Measurements from ENCODE around the gene CDHR3. TPM values are rescaled to one million over a fixed set of nuclear protein-coding genes. Genes with fewer than 3 reads are reported as not detected.

Gene CDHR3, protein sequence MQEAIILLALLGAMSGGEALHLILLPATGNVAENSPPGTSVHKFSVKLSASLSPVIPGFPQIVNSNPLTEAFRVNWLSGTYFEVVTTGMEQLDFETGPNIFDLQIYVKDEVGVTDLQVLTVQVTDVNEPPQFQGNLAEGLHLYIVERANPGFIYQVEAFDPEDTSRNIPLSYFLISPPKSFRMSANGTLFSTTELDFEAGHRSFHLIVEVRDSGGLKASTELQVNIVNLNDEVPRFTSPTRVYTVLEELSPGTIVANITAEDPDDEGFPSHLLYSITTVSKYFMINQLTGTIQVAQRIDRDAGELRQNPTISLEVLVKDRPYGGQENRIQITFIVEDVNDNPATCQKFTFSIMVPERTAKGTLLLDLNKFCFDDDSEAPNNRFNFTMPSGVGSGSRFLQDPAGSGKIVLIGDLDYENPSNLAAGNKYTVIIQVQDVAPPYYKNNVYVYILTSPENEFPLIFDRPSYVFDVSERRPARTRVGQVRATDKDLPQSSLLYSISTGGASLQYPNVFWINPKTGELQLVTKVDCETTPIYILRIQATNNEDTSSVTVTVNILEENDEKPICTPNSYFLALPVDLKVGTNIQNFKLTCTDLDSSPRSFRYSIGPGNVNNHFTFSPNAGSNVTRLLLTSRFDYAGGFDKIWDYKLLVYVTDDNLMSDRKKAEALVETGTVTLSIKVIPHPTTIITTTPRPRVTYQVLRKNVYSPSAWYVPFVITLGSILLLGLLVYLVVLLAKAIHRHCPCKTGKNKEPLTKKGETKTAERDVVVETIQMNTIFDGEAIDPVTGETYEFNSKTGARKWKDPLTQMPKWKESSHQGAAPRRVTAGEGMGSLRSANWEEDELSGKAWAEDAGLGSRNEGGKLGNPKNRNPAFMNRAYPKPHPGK
- total RNA-seq (2022) (9.2 and 12.0 TPM in 2 replicates), Bru-seq, nascent RNA (percentile 35 among the genes with signal in this experiment), BruChase-seq, experiment 1, labeled RNA remaining after a 2-hour chase (percentile 50 among the genes with signal in this experiment), BruChase-seq, experiment 2, labeled RNA remaining after a 6-hour chase (percentile 52 among the genes with signal in this experiment)
- long read RNA-seq, partial matches to known transcripts = 2 of 19 reads
- long read RNA-seq, other reads (novel, unspliced or antisense) = 15 of 19 reads

DNA sequence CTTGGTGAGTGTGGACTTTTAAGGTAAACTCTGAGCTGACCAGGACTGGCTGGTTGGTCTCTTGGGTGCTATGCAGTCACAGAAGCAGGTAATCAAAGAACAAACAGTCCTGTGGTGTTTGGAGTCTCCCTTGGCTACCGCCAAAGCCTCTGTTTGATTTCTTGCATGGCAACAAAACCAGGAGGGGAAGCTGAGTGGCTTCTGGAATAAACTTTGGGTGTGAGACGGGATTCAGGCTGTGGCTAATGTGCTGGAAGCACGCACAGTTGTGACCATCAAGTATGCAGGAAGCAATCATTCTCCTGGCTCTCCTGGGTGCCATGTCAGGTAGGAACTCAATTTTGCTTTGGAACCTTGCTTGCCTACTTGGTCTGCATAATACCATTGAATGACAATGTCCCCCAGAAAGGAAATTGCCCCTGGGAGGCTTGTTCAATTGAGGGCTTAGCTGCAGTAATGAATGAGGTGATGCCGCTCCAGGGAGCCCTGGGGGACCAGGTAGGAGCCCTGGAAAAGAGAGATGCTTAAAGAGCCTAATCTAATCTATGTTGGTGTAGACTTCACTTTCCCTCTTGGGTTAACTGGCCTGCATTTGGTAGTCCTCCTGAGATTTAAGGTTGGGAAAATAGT is at the start of gene CDHR3:
Gene CDHR3 (plus strand): TSS at position 227 of the 630 bp plus-strand sequence. CDS start 55 bp downstream, at position 282.
- ChIA-PET CTCF (no interaction called here), POLR2A (no interaction called here)
- Histone ChIP-seq H3K4me1 (no peaks in the 10 kb centered on the region), H3K36me3 (ENCODE audit: control insufficient read depth, insufficient read depth, low read length) (no peaks in the 10 kb centered on the region), H3K27me3 (replicated peaks; ENCODE audit: control insufficient read depth, insufficient read depth, low read length) (no peaks in the 10 kb centered on the region), H3K9me3 (no peaks in the 10 kb centered on the region), H3K4me3 (ENCODE audit: low read depth, low read length) (no peak within 1 kb of the TSS)
- H3K27me3 Mint-ChIP-seq (ENCODE audit: insufficient read depth, unreplicated experiment) = peaks cover 5% of the 10 kb centered on the region
- DNase-seq = peak in 1 of 2 experiments; percentile 24
- BruUV-seq (replicated peaks) = no TSS peak
- H3K4me1 Mint-ChIP-seq (ENCODE audit: low read depth, unreplicated experiment) = no peaks in the 10 kb centered on the region
- H3K27ac Mint-ChIP-seq (ENCODE audit: unreplicated experiment) = no peak within 1 kb of the TSS
- intact Hi-C loops (cut with micrococcal nuclease; ENCODE audit: unreplicated experiment) = no loop called here
- H3K4me3 Mint-ChIP-seq (ENCODE audit: unreplicated experiment) = no peak within 1 kb of the TSS
- H3K9me3 Mint-ChIP-seq (ENCODE audit: unreplicated experiment) = no peaks in the 10 kb centered on the region
- TF ChIP-seq, protein P1, sequence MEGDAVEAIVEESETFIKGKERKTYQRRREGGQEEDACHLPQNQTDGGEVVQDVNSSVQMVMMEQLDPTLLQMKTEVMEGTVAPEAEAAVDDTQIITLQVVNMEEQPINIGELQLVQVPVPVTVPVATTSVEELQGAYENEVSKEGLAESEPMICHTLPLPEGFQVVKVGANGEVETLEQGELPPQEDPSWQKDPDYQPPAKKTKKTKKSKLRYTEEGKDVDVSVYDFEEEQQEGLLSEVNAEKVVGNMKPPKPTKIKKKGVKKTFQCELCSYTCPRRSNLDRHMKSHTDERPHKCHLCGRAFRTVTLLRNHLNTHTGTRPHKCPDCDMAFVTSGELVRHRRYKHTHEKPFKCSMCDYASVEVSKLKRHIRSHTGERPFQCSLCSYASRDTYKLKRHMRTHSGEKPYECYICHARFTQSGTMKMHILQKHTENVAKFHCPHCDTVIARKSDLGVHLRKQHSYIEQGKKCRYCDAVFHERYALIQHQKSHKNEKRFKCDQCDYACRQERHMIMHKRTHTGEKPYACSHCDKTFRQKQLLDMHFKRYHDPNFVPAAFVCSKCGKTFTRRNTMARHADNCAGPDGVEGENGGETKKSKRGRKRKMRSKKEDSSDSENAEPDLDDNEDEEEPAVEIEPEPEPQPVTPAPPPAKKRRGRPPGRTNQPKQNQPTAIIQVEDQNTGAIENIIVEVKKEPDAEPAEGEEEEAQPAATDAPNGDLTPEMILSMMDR (IDR thresholded peaks at IDR 0.05; ENCODE audit: insufficient read depth in 1 of 2, low read depth in 1 of 2, low read length in 1 of 2, severe bottlenecking in 1 of 2, unreplicated experiment in 1 of 2) = no peak
- no peaks in the 10 kb centered on the region for H3K36me3 Mint-ChIP-seq (ENCODE audit: insufficient read depth, unreplicated experiment)

DNA sequence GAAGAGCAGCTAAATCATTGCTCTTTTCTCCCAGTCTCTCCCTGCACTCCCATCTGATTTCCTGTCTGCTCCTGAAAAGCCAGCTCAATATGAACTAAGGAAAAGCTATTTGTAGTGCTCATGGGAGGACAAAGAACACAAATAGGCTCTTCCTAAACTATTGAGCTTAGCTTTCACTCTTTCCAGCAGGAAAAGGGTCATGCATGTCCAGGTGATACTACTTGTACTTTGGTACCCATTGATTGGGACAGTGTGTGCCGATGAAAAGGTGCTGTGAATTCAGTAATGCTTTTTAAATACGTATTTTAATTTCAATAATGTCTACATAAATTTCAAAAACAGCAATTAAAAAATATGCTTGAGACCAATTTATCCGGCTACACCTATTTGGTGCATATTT is 49.1 kb upstream of the CDHR3 start:
- Histone ChIP-seq H3K4me1 (no peaks in the 10 kb centered on the region), H3K36me3 (ENCODE audit: control insufficient read depth, insufficient read depth, low read length) (no peaks in the 10 kb centered on the region; the same call in 1 of the 2 replicates), H3K27me3 (replicated peaks; ENCODE audit: control insufficient read depth, insufficient read depth, low read length) (no peaks in the 10 kb centered on the region), H3K4me3 (ENCODE audit: low read depth, low read length) (no peak overlapping the region), H3K9me3 (no peaks in the 10 kb centered on the region)
- POLR2A ChIA-PET = no interaction called here
- CTCF ChIA-PET = no interaction called here
- Mint-ChIP-seq H3K36me3 (ENCODE audit: insufficient read depth, unreplicated experiment) (peaks cover 22% of the 10 kb centered on the region), H3K27me3 (ENCODE audit: insufficient read depth, unreplicated experiment) (no peaks in the 10 kb centered on the region), H3K27ac (ENCODE audit: unreplicated experiment) (no peak overlapping the region), H3K4me3 (ENCODE audit: unreplicated experiment) (no peak overlapping the region), H3K9me3 (ENCODE audit: unreplicated experiment) (no peaks in the 10 kb centered on the region), H3K4me1 (ENCODE audit: low read depth, unreplicated experiment) (no peaks in the 10 kb centered on the region)
- BruUV-seq (replicated peaks) = no TSS peak
- TF ChIP-seq, protein P1 (IDR thresholded peaks at IDR 0.05; ENCODE audit: insufficient read depth in 1 of 2, low read depth in 1 of 2, low read length in 1 of 2, severe bottlenecking in 1 of 2, unreplicated experiment in 1 of 2) = no peak
- intact Hi-C loops (cut with micrococcal nuclease; ENCODE audit: unreplicated experiment) = no loop called here
- no peak for DNase-seq

DNA sequence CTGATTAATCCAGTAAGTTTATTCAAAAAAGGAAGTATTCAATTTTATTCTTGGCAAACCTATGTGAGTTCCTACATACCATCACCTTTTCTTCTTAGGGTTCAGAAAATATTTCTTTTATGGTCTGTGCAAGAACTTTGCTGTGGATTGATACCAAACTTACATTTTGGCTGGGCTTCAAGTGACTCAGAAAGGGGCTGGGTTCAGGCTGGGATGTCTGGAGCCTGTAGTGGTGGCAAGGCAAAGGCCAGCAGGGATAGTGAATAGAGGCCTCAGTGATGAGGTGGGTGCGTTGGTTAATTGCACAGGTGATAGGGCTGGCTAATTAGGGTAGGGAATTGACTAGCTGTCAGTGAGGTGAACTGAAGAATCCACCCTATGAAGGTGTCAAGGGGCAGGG is 46.5 kb upstream of the CDHR3 start:
- no TSS peak for BruUV-seq (replicated peaks)
- intact Hi-C loops (cut with micrococcal nuclease; ENCODE audit: unreplicated experiment) = no loop called here
- no peaks in the 10 kb centered on the region; the same call in 1 of the 2 replicates for H3K36me3 ChIP-seq (ENCODE audit: control insufficient read depth, insufficient read depth, low read length)
- H3K4me3 ChIP-seq (ENCODE audit: low read depth, low read length) = no peak overlapping the region
- Mint-ChIP-seq H3K4me3 (ENCODE audit: unreplicated experiment) (no peak overlapping the region), H3K27me3 (ENCODE audit: insufficient read depth, unreplicated experiment) (no peaks in the 10 kb centered on the region), H3K36me3 (ENCODE audit: insufficient read depth, unreplicated experiment) (peaks cover 6% of the 10 kb centered on the region), H3K27ac (ENCODE audit: unreplicated experiment) (no peak overlapping the region), H3K9me3 (ENCODE audit: unreplicated experiment) (no peaks in the 10 kb centered on the region), H3K4me1 (ENCODE audit: low read depth, unreplicated experiment) (no peaks in the 10 kb centered on the region)
- H3K27me3 ChIP-seq (replicated peaks; ENCODE audit: control insufficient read depth, insufficient read depth, low read length) = no peaks in the 10 kb centered on the region
- TF ChIP-seq, protein P1 (IDR thresholded peaks at IDR 0.05; ENCODE audit: insufficient read depth in 1 of 2, low read depth in 1 of 2, low read length in 1 of 2, severe bottlenecking in 1 of 2, unreplicated experiment in 1 of 2) = no peak
- ChIA-PET POLR2A (no interaction called here), CTCF (no interaction called here)
- H3K4me1 ChIP-seq = no peaks in the 10 kb centered on the region
- no peak for DNase-seq
- no peaks in the 10 kb centered on the region for H3K9me3 ChIP-seq
